Osteoblast (primary cell): ENCODE measurements around the gene INSC. TPM values are rescaled to one million over a fixed set of nuclear protein-coding genes. Genes with fewer than 3 reads are reported as not detected.

Experiments used
- DNase-seq: peaks from one replicate; pipeline ENCODE4 v3.0.0; 2011; ENCODE audit warnings: low spot score, mixed read lengths; ENCODE audit not compliant: insufficient read length; ENCODE audit errors: missing footprints
- H2AFZ ChIP-seq: 2 replicates; pipeline ENCODE4 v1.6.0; 2011; ENCODE audit warnings: mild to moderate bottlenecking, low read length
- H3K27ac ChIP-seq: 2 replicates; pipeline ENCODE4 v1.5.1; 2011; ENCODE audit warnings: mild to moderate bottlenecking, low read depth, low read length, moderate library complexity
- H3K27me3 ChIP-seq: 2 replicates; pipeline ENCODE4 v1.6.0; 2012; ENCODE audit warnings: mild to moderate bottlenecking, control low read depth, inconsistent platforms, low read length, moderate library complexity; ENCODE audit not compliant: insufficient read depth
- H3K36me3 ChIP-seq: 2 replicates; pipeline ENCODE4 v1.5.1; 2011; ENCODE audit warnings: mild to moderate bottlenecking, low read length, control low read depth, moderate library complexity; ENCODE audit not compliant: insufficient read depth
- H3K4me1 ChIP-seq: 2 replicates; pipeline ENCODE4 v1.5.1; 2011; ENCODE audit warnings: mild to moderate bottlenecking, low read length, control low read depth, moderate library complexity; ENCODE audit not compliant: insufficient read depth
- H3K4me2 ChIP-seq: 2 replicates; pipeline ENCODE4 v1.6.0; 2011; ENCODE audit warnings: mild to moderate bottlenecking, low read length; ENCODE audit not compliant: insufficient read depth
- H3K4me3 ChIP-seq: fragments of 200-600 bp; sonication (generic); 3 replicates; pipeline ENCODE4 v1.5.1; 2012; ENCODE audit warnings: mild to moderate bottlenecking, low read length, inconsistent platforms; ENCODE audit not compliant: insufficient read depth
- H3K79me2 ChIP-seq: 2 replicates; pipeline ENCODE4 v1.6.0; 2012; ENCODE audit warnings: mild to moderate bottlenecking, low read length, control low read depth, inconsistent platforms; ENCODE audit not compliant: insufficient read depth
- H3K9me3 ChIP-seq: 2 replicates; pipeline ENCODE4 v1.5.1; 2011; ENCODE audit warnings: low read depth, low read length, control low read depth
- H4K20me1 ChIP-seq: 2 replicates; pipeline ENCODE4 v1.6.0; 2012; ENCODE audit warnings: mild to moderate bottlenecking, low read length, control low read depth; ENCODE audit not compliant: insufficient read depth
- CTCF ChIP-seq: IDR thresholded peaks from 2 replicates; pipeline ENCODE4 v1.5.1; 2011; ENCODE audit warnings: mild to moderate bottlenecking, low read depth, low read length, moderate library complexity; ENCODE audit errors: extremely low read depth
- total RNA-seq: library from RNA; depleted of rRNA; stranded (reverse); fragments of >200 nt; gene quantifications from 2 replicates; pipeline ENCODE4 v1.2.3, GENCODE V29; 2012

INSC gene
- total RNA-seq, 1 donor: 0.72 TPM

GRCh38 chr11:15158351-15159015 lies 43.8 kb downstream of the INSC start:
- no peak for TF ChIP-seq CTCF
- no peaks in the 10 kb centered on the region for H3K27me3 ChIP-seq
- no peaks in the 10 kb centered on the region for H3K36me3 ChIP-seq
- H2AFZ ChIP-seq: peak overlapping the region; percentile 74
- H3K4me3 ChIP-seq: no peak overlapping the region
- H3K4me2 ChIP-seq: peak overlapping the region; percentile 28
- no peaks in the 10 kb centered on the region for H3K79me2 ChIP-seq
- H3K27ac ChIP-seq: peak overlapping the region; percentile 45
- H3K4me1 ChIP-seq: peaks cover 25% of the 10 kb centered on the region
- H3K9me3 ChIP-seq: no peaks in the 10 kb centered on the region
- peak; percentile 14 for DNase-seq
- no peaks in the 10 kb centered on the region for H4K20me1 ChIP-seq

- H3K36me3 ChIP-seq: no peaks in the 10 kb centered on the region
- H3K27me3 ChIP-seq: no peaks in the 10 kb centered on the region
- H3K79me2 ChIP-seq: no peaks in the 10 kb centered on the region
- H3K4me3 ChIP-seq: no peak overlapping the region
- peak; percentile 70 for TF ChIP-seq CTCF
- no peaks in the 10 kb centered on the region for H4K20me1 ChIP-seq
- peak overlapping the region; percentile 45 for H3K27ac ChIP-seq
- no peaks in the 10 kb centered on the region for H3K9me3 ChIP-seq
- peak; percentile 30 for DNase-seq
- H2AFZ ChIP-seq: no peak overlapping the region
- peaks cover 25% of the 10 kb centered on the region for H3K4me1 ChIP-seq
- H3K4me2 ChIP-seq: no peak overlapping the region
These were observed 44.4 kb downstream of the INSC start for GRCh38 chr11:15159085-15159484.

GRCh38 chr11:15161790-15162189 lies 47.1 kb downstream of the INSC start:
- Histone ChIP-seq H3K4me3 (no peak overlapping the region), H3K27ac (no peak overlapping the region), H2AFZ (no peak overlapping the region), H3K4me2 (no peak overlapping the region), H4K20me1 (no peaks in the 10 kb centered on the region), H3K27me3 (no peaks in the 10 kb centered on the region), H3K36me3 (no peaks in the 10 kb centered on the region), H3K79me2 (no peaks in the 10 kb centered on the region), H3K4me1 (peaks cover 27% of the 10 kb centered on the region), H3K9me3 (no peaks in the 10 kb centered on the region)
- TF ChIP-seq CTCF: no peak
- DNase-seq: no peak

GRCh38 chr11:15163136-15163535 lies 48.4 kb downstream of the INSC start:
- DNase-seq: no peak
- no peaks in the 10 kb centered on the region for H4K20me1 ChIP-seq

More at GRCh38 chr11:15163136-15163535, 48.4 kb downstream of the INSC start:
- no peak for TF ChIP-seq CTCF
- Histone ChIP-seq H3K27ac (no peak overlapping the region), H3K36me3 (no peaks in the 10 kb centered on the region), H2AFZ (no peak overlapping the region), H3K4me1 (peaks cover 14% of the 10 kb centered on the region), H3K4me2 (no peak overlapping the region), H3K79me2 (no peaks in the 10 kb centered on the region), H3K4me3 (no peak overlapping the region), H3K27me3 (no peaks in the 10 kb centered on the region), H3K9me3 (no peaks in the 10 kb centered on the region)
